ENCODE results near the gene AKIP1.

DNA sequence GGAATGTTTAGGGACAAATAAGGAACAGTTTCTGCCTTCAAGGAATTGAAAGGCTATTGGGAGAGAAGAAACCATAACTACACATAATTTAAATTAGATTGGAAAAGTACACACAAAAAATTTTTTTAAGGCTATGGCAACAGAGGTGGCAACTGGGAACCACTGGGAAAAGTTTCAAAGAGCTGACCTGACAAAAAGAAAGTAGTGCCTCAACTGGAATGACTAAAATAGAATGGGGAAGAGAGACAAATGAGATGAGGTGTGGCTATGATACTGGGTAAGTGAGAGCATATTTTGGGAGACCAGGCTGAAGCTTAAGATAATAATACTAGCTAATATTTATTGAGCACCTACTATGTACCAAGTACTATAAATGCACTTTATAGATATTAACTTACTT lies 2.9 kb upstream of the AKIP1 start:
- TF ChIP-seq, protein P1, sequence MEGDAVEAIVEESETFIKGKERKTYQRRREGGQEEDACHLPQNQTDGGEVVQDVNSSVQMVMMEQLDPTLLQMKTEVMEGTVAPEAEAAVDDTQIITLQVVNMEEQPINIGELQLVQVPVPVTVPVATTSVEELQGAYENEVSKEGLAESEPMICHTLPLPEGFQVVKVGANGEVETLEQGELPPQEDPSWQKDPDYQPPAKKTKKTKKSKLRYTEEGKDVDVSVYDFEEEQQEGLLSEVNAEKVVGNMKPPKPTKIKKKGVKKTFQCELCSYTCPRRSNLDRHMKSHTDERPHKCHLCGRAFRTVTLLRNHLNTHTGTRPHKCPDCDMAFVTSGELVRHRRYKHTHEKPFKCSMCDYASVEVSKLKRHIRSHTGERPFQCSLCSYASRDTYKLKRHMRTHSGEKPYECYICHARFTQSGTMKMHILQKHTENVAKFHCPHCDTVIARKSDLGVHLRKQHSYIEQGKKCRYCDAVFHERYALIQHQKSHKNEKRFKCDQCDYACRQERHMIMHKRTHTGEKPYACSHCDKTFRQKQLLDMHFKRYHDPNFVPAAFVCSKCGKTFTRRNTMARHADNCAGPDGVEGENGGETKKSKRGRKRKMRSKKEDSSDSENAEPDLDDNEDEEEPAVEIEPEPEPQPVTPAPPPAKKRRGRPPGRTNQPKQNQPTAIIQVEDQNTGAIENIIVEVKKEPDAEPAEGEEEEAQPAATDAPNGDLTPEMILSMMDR (IDR thresholded peaks at IDR 0.05), result no peak
- TF ChIP-seq, protein P2, sequence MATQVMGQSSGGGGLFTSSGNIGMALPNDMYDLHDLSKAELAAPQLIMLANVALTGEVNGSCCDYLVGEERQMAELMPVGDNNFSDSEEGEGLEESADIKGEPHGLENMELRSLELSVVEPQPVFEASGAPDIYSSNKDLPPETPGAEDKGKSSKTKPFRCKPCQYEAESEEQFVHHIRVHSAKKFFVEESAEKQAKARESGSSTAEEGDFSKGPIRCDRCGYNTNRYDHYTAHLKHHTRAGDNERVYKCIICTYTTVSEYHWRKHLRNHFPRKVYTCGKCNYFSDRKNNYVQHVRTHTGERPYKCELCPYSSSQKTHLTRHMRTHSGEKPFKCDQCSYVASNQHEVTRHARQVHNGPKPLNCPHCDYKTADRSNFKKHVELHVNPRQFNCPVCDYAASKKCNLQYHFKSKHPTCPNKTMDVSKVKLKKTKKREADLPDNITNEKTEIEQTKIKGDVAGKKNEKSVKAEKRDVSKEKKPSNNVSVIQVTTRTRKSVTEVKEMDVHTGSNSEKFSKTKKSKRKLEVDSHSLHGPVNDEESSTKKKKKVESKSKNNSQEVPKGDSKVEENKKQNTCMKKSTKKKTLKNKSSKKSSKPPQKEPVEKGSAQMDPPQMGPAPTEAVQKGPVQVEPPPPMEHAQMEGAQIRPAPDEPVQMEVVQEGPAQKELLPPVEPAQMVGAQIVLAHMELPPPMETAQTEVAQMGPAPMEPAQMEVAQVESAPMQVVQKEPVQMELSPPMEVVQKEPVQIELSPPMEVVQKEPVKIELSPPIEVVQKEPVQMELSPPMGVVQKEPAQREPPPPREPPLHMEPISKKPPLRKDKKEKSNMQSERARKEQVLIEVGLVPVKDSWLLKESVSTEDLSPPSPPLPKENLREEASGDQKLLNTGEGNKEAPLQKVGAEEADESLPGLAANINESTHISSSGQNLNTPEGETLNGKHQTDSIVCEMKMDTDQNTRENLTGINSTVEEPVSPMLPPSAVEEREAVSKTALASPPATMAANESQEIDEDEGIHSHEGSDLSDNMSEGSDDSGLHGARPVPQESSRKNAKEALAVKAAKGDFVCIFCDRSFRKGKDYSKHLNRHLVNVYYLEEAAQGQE (IDR thresholded peaks at IDR 0.05; ENCODE audit: insufficient read depth in 1 of 2, low read depth in 2 of 2, low read length in 1 of 2), result no peak
- no peak for TF ChIP-seq POLR2AphosphoS5 (IDR thresholded peaks at IDR 0.05; ENCODE audit: low read depth, low read length)
- TF ChIP-seq TCF7L2 (IDR thresholded peaks at IDR 0.05; ENCODE audit: low read depth, low read length), result no peak
- no peak for TF ChIP-seq SIN3A (IDR thresholded peaks at IDR 0.05; ENCODE audit: borderline replicate concordance, insufficient read depth, low read depth, low read length)

Measured in Panc1 (cell line).